Measurements from ENCODE around the gene GPC3.

- TF ChIP-seq POLR2AphosphoS5 (IDR thresholded peaks at IDR 0.05) (no peak), EP300 (IDR thresholded peaks at IDR 0.05) (no peak), POLR2A (IDR thresholded peaks at IDR 0.05) (no peak)
- TF ChIP-seq, protein P1, sequence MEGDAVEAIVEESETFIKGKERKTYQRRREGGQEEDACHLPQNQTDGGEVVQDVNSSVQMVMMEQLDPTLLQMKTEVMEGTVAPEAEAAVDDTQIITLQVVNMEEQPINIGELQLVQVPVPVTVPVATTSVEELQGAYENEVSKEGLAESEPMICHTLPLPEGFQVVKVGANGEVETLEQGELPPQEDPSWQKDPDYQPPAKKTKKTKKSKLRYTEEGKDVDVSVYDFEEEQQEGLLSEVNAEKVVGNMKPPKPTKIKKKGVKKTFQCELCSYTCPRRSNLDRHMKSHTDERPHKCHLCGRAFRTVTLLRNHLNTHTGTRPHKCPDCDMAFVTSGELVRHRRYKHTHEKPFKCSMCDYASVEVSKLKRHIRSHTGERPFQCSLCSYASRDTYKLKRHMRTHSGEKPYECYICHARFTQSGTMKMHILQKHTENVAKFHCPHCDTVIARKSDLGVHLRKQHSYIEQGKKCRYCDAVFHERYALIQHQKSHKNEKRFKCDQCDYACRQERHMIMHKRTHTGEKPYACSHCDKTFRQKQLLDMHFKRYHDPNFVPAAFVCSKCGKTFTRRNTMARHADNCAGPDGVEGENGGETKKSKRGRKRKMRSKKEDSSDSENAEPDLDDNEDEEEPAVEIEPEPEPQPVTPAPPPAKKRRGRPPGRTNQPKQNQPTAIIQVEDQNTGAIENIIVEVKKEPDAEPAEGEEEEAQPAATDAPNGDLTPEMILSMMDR (IDR thresholded peaks at IDR 0.05) = no peak
Measured at GRCh38 chrX:133726642-133727041, 258.8 kb downstream of the GPC3 start.

All from suprapubic skin (tissue), 4 donors.